Stimulated activated CD4-positive, alpha-beta T cell treated with anti-CD3 and anti-CD28 coated beads, Interleukin-1b, Interleukin-23, amount 100 ng/mL, for 1 hour (primary cell): ENCODE results near the gene MTA1.

Experiments used
- DNase-seq, 2 donors: peaks; one replicate each; pipeline ENCODE4 v3.0.0-alpha.2; 2020; ENCODE audit warnings: low read depth in 2 of 2

The MTA1 gene

GRCh38 chr14:105442834-105443233 lies 23.2 kb downstream of the MTA1 start:
- DNase-seq = no peak

GRCh38 chr14:105444859-105445258 lies 25.2 kb downstream of the MTA1 start:
- DNase-seq = no peak

- no peak for DNase-seq
These were observed 25.7 kb downstream of the MTA1 start for GRCh38 chr14:105445290-105445689.

- no peak for DNase-seq
These were observed 26.5 kb downstream of the MTA1 start for GRCh38 chr14:105445901-105446845.

- DNase-seq = no peak
These were observed 27.3 kb downstream of the MTA1 start for GRCh38 chr14:105446971-105447370.

- no peak for DNase-seq
These were observed 28.3 kb downstream of the MTA1 start for GRCh38 chr14:105447651-105448640.

GRCh38 chr14:105448706-105449111 lies 29.1 kb downstream of the MTA1 start:
- DNase-seq = peak; percentile 39

- DNase-seq = no peak
These were observed 29.9 kb downstream of the MTA1 start for GRCh38 chr14:105449276-105450122.

GRCh38 chr14:105450123-105450505 lies 30.5 kb downstream of the MTA1 start:
- no peak for DNase-seq

GRCh38 chr14:105450864-105451720 lies 31.5 kb downstream of the MTA1 start:
- no peak for DNase-seq

- no peak for DNase-seq
These were observed 33.3 kb downstream of the MTA1 start for GRCh38 chr14:105452963-105453362.

- DNase-seq = no peak
These were observed 34.2 kb downstream of the MTA1 start for GRCh38 chr14:105453847-105454246.

GRCh38 chr14:105455086-105455640 lies 35.5 kb downstream of the MTA1 start:
- DNase-seq = no peak

GRCh38 chr14:105455766-105456660 lies 36.4 kb downstream of the MTA1 start:
- no peak for DNase-seq

GRCh38 chr14:105456736-105457617 lies 37.4 kb downstream of the MTA1 start:
- no peak for DNase-seq

GRCh38 chr14:105458010-105458409 lies 38.4 kb downstream of the MTA1 start:
- DNase-seq = no peak

GRCh38 chr14:105458571-105458970 lies 38.9 kb downstream of the MTA1 start:
- no peak for DNase-seq

- DNase-seq = no peak
These were observed 40.5 kb downstream of the MTA1 start for GRCh38 chr14:105460116-105460515.
